Stimulated activated naive CD4-positive, alpha-beta T cell (primary cell): ENCODE measurements around the gene A1BG.

Experiments used
- DNase-seq, 6 experiments: peaks; one replicate each; lab custom pipeline; 2025; lab: John Stamatoyannopoulos, UW

Gene A1BG

GRCh38 chr19:58296104-58296503 lies 57.2 kb downstream of the A1BG start:
- no peak for DNase-seq
